Gastrocnemius medialis (tissue), 4 donors: ENCODE measurements around the gene PHF2. TPM values are rescaled to one million over a fixed set of nuclear protein-coding genes. Genes with fewer than 3 reads are reported as not detected.

ENCODE experiments used
- ATAC-seq, 2 donors: fragments of 150-250 bp; one replicate each; pipeline ENCODE4 v1.9.1; 2016
- DNase-seq, 2 donors: peaks; one replicate each; pipeline ENCODE4 v3.0.0-alpha.2; 2019
- H3K27ac ChIP-seq, 4 donors: fragments of 200-600 bp; sonication (generic); 1 replicate in 1 of 4; 2 replicates in 3 of 4; pipeline ENCODE4 v1.5.1; 2016 to 2018; ENCODE audit warnings: mild to moderate bottlenecking in 2 of 4, moderate library complexity in 1 of 4
- H3K27me3 ChIP-seq, 3 donors: fragments of 200-600 bp; sonication (generic) in 2 of 3; 1 replicate in 1 of 3; 2 replicates in 2 of 3; pipeline versions ENCODE4 v1.5.1 to v1.6.0; 2016 to 2019; ENCODE audit warnings: mild to moderate bottlenecking in 1 of 3, moderate library complexity in 1 of 3
- H3K36me3 ChIP-seq, 2 donors: fragments of 200-600 bp; sonication (generic) in 1 of 2; one replicate each; pipeline ENCODE4 v1.5.1; 2017 to 2018
- H3K4me1 ChIP-seq, 2 donors: fragments of 200-600 bp; sonication (generic) in 1 of 2; one replicate each; pipeline ENCODE4 v1.5.1; 2016 to 2017; ENCODE audit warnings: mild to moderate bottlenecking in 2 of 2
- H3K4me3 ChIP-seq, 4 donors: fragments of 200-600 bp; sonication (generic) in 3 of 4; 1 replicate in 1 of 4; 2 replicates in 3 of 4; pipeline ENCODE4 v1.5.1; 2016 to 2019; ENCODE audit warnings: mild to moderate bottlenecking in 2 of 4
- H3K9me3 ChIP-seq, 3 donors: fragments of 200-600 bp; sonication (generic) in 2 of 3; 1 replicate in 1 of 3; 2 replicates in 2 of 3; pipeline ENCODE4 v1.5.1; 2016 to 2019
- CTCF ChIP-seq, 5 experiments: fragments of 450-650 bp in 3 of 5; fragments of 200-600 bp in 2 of 5; sonication (generic) in 2 of 5; IDR thresholded peaks in 4 of 5; conservative IDR thresholded peaks in 1 of 5; 1 replicate in 4 of 5; 2 replicates in 1 of 5; pipeline ENCODE4 v1.5.1; 2016 to 2019; ENCODE audit warnings: antibody characterized with exemption in 5 of 5, mild to moderate bottlenecking in 3 of 5, moderate library complexity in 3 of 5
- POLR2A ChIP-seq, 2 donors: fragments of 450-650 bp; IDR thresholded peaks; one replicate each; pipeline ENCODE4 v1.6.1; 2017; ENCODE audit warnings: antibody characterized with exemption in 2 of 2, mild to moderate bottlenecking in 2 of 2, moderate library complexity in 2 of 2
- in situ Hi-C, 4 donors: fragments of 200-750 bp; cut with MboI; loops; one replicate each; pipeline versions ENCODE4 v1.15.0 to v1.8.0; 2017; ENCODE audit warnings: low sequenced_read_pairs in 4 of 4
- intact Hi-C: fragments of 100-400 bp; cut with DNase I; formaldehyde crosslinking; loops from one replicate; pipeline ENCODE4 v1.15.1; 2023; ENCODE audit warnings: low total_unique reads
- total RNA-seq, 4 donors: library from RNA; depleted of rRNA; stranded (reverse); fragments of >200 nt; gene quantifications; one replicate each; pipeline versions ENCODE4 v1.1.0 to v1.2.3, GENCODE V29; 2016

The PHF2 gene
- total RNA-seq, 4 donors from 2014 or later = 18.8 to 24.3 (median 21.9) TPM

GRCh38 chr9:93701494-93702218 lies 125.3 kb downstream of the PHF2 start:
- Histone ChIP-seq H3K4me3 (no peak overlapping the region), H3K27me3 (no peaks in the 10 kb centered on the region), H3K9me3 (no peaks in the 10 kb centered on the region), H3K27ac (no peak overlapping the region), H3K36me3 (no peaks in the 10 kb centered on the region), H3K4me1 (no peaks in the 10 kb centered on the region)
- no peak for TF ChIP-seq CTCF (IDR thresholded peaks at IDR 0.05 in 4 of 5, conservative IDR thresholded peaks at IDR 0.05 in 1 of 5)
- TF ChIP-seq POLR2A (IDR thresholded peaks at IDR 0.05) = no peak
- in situ Hi-C loops (no loop called here), intact Hi-C loops (no loop called here)
- no peak for DNase-seq
- ATAC-seq = no peak

- Histone ChIP-seq H3K27ac (no peak overlapping the region), H3K4me1 (no peaks in the 10 kb centered on the region), H3K4me3 (no peak overlapping the region), H3K9me3 (no peaks in the 10 kb centered on the region), H3K27me3 (no peaks in the 10 kb centered on the region), H3K36me3 (no peaks in the 10 kb centered on the region)
- intact Hi-C loops (no loop called here), in situ Hi-C loops (no loop called here)
- ATAC-seq = no peak
- TF ChIP-seq POLR2A (IDR thresholded peaks at IDR 0.05) (no peak), CTCF (IDR thresholded peaks at IDR 0.05 in 4 of 5, conservative IDR thresholded peaks at IDR 0.05 in 1 of 5) (no peak)
- no peak for DNase-seq
Measured at GRCh38 chr9:93702261-93702660, 125.9 kb downstream of the PHF2 start.

- Histone ChIP-seq H3K4me1 (peaks cover 0 to 6% of the 10 kb centered on the region in 2 donors), H3K9me3 (no peaks in the 10 kb centered on the region), H3K27me3 (no peaks in the 10 kb centered on the region), H3K4me3 (peak overlapping the region in 1 of 4 donors; percentile 17), H3K27ac (no peak overlapping the region), H3K36me3 (no peaks in the 10 kb centered on the region)
- DNase-seq = no peak
- ATAC-seq = no peak
- no peak for TF ChIP-seq POLR2A (IDR thresholded peaks at IDR 0.05)
- TF ChIP-seq CTCF (IDR thresholded peaks at IDR 0.05 in 4 of 5, conservative IDR thresholded peaks at IDR 0.05 in 1 of 5) = no peak
- in situ Hi-C loops (no loop called here), intact Hi-C loops (no loop called here)
Measured at GRCh38 chr9:93708289-93708986, 132.1 kb downstream of the PHF2 start.

GRCh38 chr9:93708987-93709302 lies 132.6 kb downstream of the PHF2 start:
- Histone ChIP-seq H3K36me3 (no peaks in the 10 kb centered on the region), H3K9me3 (no peaks in the 10 kb centered on the region), H3K27me3 (no peaks in the 10 kb centered on the region), H3K27ac (no peak overlapping the region), H3K4me1 (peaks cover 0 to 6% of the 10 kb centered on the region in 2 donors), H3K4me3 (peak overlapping the region in 1 of 4 donors; percentile 17)
- in situ Hi-C loops (no loop called here), intact Hi-C loops (no loop called here)
- DNase-seq (no peak), ATAC-seq (no peak)
- no peak for TF ChIP-seq CTCF (IDR thresholded peaks at IDR 0.05 in 4 of 5, conservative IDR thresholded peaks at IDR 0.05 in 1 of 5)
- no peak for TF ChIP-seq POLR2A (IDR thresholded peaks at IDR 0.05)
